ENCODE data around the gene SUGCT. TPM values are rescaled to one million over a fixed set of nuclear protein-coding genes. Genes with fewer than 3 reads are reported as not detected.

The SUGCT gene
- total and polyA plus RNA-seq, 2 of the 8 experiments (the other 6 are each of a cell fraction or from before 2014, with no cell fraction given): 2.8 to 5.4 TPM

- TF ChIP-seq, protein P1, sequence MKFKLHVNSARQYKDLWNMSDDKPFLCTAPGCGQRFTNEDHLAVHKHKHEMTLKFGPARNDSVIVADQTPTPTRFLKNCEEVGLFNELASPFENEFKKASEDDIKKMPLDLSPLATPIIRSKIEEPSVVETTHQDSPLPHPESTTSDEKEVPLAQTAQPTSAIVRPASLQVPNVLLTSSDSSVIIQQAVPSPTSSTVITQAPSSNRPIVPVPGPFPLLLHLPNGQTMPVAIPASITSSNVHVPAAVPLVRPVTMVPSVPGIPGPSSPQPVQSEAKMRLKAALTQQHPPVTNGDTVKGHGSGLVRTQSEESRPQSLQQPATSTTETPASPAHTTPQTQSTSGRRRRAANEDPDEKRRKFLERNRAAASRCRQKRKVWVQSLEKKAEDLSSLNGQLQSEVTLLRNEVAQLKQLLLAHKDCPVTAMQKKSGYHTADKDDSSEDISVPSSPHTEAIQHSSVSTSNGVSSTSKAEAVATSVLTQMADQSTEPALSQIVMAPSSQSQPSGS (IDR thresholded peaks at IDR 0.05; ENCODE audit: low read length): no peak
- no peak for TF ChIP-seq NANOG (IDR thresholded peaks at IDR 0.05; ENCODE audit: insufficient read depth, low read depth, low read length, poor library complexity, severe bottlenecking)
- no peak for TF ChIP-seq TAF7 (optimal IDR thresholded peaks at IDR 0.05; ENCODE audit: borderline replicate concordance, low read depth, low read length)
- TF ChIP-seq CHD7 (IDR thresholded peaks at IDR 0.05; ENCODE audit: insufficient replicate concordance, low read length): no peak
- no peak for TF ChIP-seq CHD2 (IDR thresholded peaks at IDR 0.05; ENCODE audit: low read length)
These were observed 31.9 kb upstream of the SUGCT start (continued) for GRCh38 chr7:40102897-40103296.
